GM18526 (cell line): ENCODE data around the gene CXXC5.

ENCODE experiments used
- POLR2A ChIP-seq: IDR thresholded peaks from 3 replicates; pipeline ENCODE4 v1.6.1; 2011; ENCODE audit not compliant: insufficient read length; ENCODE audit errors: extremely low read depth

Gene CXXC5

GRCh38 chr5:139668064-139668880, 20.1 kb downstream of the CXXC5 start:
- peak; percentile 54 for TF ChIP-seq POLR2A

- no peak for TF ChIP-seq POLR2A
Observed at GRCh38 chr5:139668924-139669661, 20.9 kb downstream of the CXXC5 start.

- TF ChIP-seq POLR2A, result peak; percentile 53
Observed at GRCh38 chr5:139669662-139670368, 21.7 kb downstream of the CXXC5 start.

GRCh38 chr5:139670369-139671095, 22.4 kb downstream of the CXXC5 start:
- TF ChIP-seq POLR2A, result peak; percentile 51

GRCh38 chr5:139671096-139671841, 23.1 kb downstream of the CXXC5 start:
- no peak for TF ChIP-seq POLR2A

GRCh38 chr5:139675213-139675612, 27.1 kb downstream of the CXXC5 start:
- TF ChIP-seq POLR2A, result no peak

GRCh38 chr5:139675825-139676224, 27.7 kb downstream of the CXXC5 start:
- no peak for TF ChIP-seq POLR2A

GRCh38 chr5:139676406-139676805, 28.3 kb downstream of the CXXC5 start:
- TF ChIP-seq POLR2A, result no peak

- TF ChIP-seq POLR2A, result no peak
Observed at GRCh38 chr5:139676951-139677735, 29.0 kb downstream of the CXXC5 start.

GRCh38 chr5:139677736-139678613, 29.8 kb downstream of the CXXC5 start:
- TF ChIP-seq POLR2A, result no peak

GRCh38 chr5:139678751-139679750, 30.9 kb downstream of the CXXC5 start:
- TF ChIP-seq POLR2A, result no peak
